Adipocyte (in vitro differentiated cells): ENCODE data around the gene GABRG2.
A peak's percentile ranks its signal among the peaks of the same experiment; 100 is the strongest.
"Not testable (repeated sequence)": the region's sequence is repeated elsewhere in the genome, so short reads cannot be mapped to it uniquely, and the experiment has no call there.

Experiments used
- DNase-seq: peaks from one replicate; pipeline ENCODE4 v3.0.0-alpha.2; 2015; ENCODE audit warnings: low read depth
- H3K27me3 ChIP-seq: replicated peaks from 2 replicates; pipeline ENCODE4 v1.7.0; 2013; ENCODE audit warnings: mild to moderate bottlenecking, low read length, moderate library complexity; ENCODE audit not compliant: control insufficient read depth, insufficient read depth
- H3K36me3 ChIP-seq: 2 replicates; pipeline ENCODE4 v1.7.0; 2013; ENCODE audit warnings: low read length, mild to moderate bottlenecking, moderate library complexity; ENCODE audit not compliant: control insufficient read depth, insufficient read depth, severe bottlenecking
- H3K4me1 ChIP-seq: 2 replicates; pipeline ENCODE4 v1.7.0; 2013; ENCODE audit warnings: mild to moderate bottlenecking, low read length, moderate library complexity; ENCODE audit not compliant: control insufficient read depth, insufficient read depth
- H3K4me3 ChIP-seq: 2 replicates; pipeline ENCODE4 v1.7.0; 2013; ENCODE audit warnings: mild to moderate bottlenecking, low read length, moderate library complexity
- H3K9ac ChIP-seq: 2 replicates; pipeline ENCODE4 v1.7.0; 2013; ENCODE audit warnings: mild to moderate bottlenecking, low read length, moderate library complexity
- H3K9me3 ChIP-seq: 2 replicates; pipeline ENCODE4 v1.7.0; 2013; ENCODE audit warnings: mild to moderate bottlenecking, low read length, moderate library complexity; ENCODE audit not compliant: control insufficient read depth

The GABRG2 gene

GRCh38 chr5:162067655-162068411 lies at the start of gene GABRG2:
GABRG2 (plus strand) TSS chr5:162067773; CDS start chr5:162068000, 227 bp downstream.
- Histone ChIP-seq H3K27me3 (no peaks in the 10 kb centered on the region), H3K9ac (no peak within 1 kb of the TSS), H3K4me3 (no peak within 1 kb of the TSS), H3K9me3 (no peaks in the 10 kb centered on the region), H3K4me1 (no peaks in the 10 kb centered on the region), H3K36me3 (no peaks in the 10 kb centered on the region)
- DNase-seq: no peak

- H3K4me3 ChIP-seq: no peak overlapping the region
- H3K27me3 ChIP-seq: no peaks in the 10 kb centered on the region
- no peaks in the 10 kb centered on the region for H3K4me1 ChIP-seq
- no peaks in the 10 kb centered on the region for H3K36me3 ChIP-seq
- H3K9ac ChIP-seq: no peak overlapping the region
- H3K9me3 ChIP-seq: peaks cover 9% of the 10 kb centered on the region
- no peak for DNase-seq
These were observed 42.3 kb upstream of the GABRG2 start for GRCh38 chr5:162025312-162025711.

- Histone ChIP-seq H3K9me3 (peaks cover 9% of the 10 kb centered on the region), H3K27me3 (no peaks in the 10 kb centered on the region), H3K4me1 (no peaks in the 10 kb centered on the region), H3K9ac (no peak overlapping the region), H3K4me3 (no peak overlapping the region), H3K36me3 (no peaks in the 10 kb centered on the region)
- DNase-seq: no peak
These were observed 40.8 kb upstream of the GABRG2 start for GRCh38 chr5:162026803-162027202.

GRCh38 chr5:162037431-162037830 lies 30.1 kb upstream of the GABRG2 start:
- no peaks in the 10 kb centered on the region for H3K4me1 ChIP-seq
- H3K9ac ChIP-seq: no peak overlapping the region
- H3K27me3 ChIP-seq: no peaks in the 10 kb centered on the region
- H3K4me3 ChIP-seq: no peak overlapping the region
- DNase-seq: no peak
- H3K9me3 ChIP-seq: no peaks in the 10 kb centered on the region
- no peaks in the 10 kb centered on the region for H3K36me3 ChIP-seq

- Histone ChIP-seq H3K4me3 (no peak overlapping the region), H3K9ac (no peak overlapping the region), H3K9me3 (no peaks in the 10 kb centered on the region), H3K36me3 (no peaks in the 10 kb centered on the region), H3K27me3 (no peaks in the 10 kb centered on the region), H3K4me1 (no peaks in the 10 kb centered on the region)
- no peak for DNase-seq
These were observed 20.3 kb upstream of the GABRG2 start for GRCh38 chr5:162047279-162047678.

GRCh38 chr5:162052676-162053075 lies 14.9 kb upstream of the GABRG2 start:
- Histone ChIP-seq H3K9ac (no peak overlapping the region), H3K27me3 (no peaks in the 10 kb centered on the region), H3K36me3 (no peaks in the 10 kb centered on the region)

GRCh38 chr5:162055095-162055494 lies 12.5 kb upstream of the GABRG2 start:
- not testable (repeated sequence) for H3K4me3 ChIP-seq, H3K9me3 ChIP-seq, H3K27me3 ChIP-seq, DNase-seq, H3K36me3 ChIP-seq, H3K4me1 ChIP-seq, H3K9ac ChIP-seq

More at GRCh38 chr5:162052676-162053075, 14.9 kb upstream of the GABRG2 start:
- H3K4me1 ChIP-seq: no peaks in the 10 kb centered on the region
- H3K9me3 ChIP-seq: no peaks in the 10 kb centered on the region
- no peak for DNase-seq
- H3K4me3 ChIP-seq: no peak overlapping the region

GRCh38 chr5:162067162-162067561 lies 411 bp upstream of the GABRG2 start:
- Histone ChIP-seq H3K4me3 (no peak overlapping the region), H3K9me3 (no peaks in the 10 kb centered on the region), H3K9ac (no peak overlapping the region), H3K4me1 (no peaks in the 10 kb centered on the region), H3K36me3 (no peaks in the 10 kb centered on the region), H3K27me3 (no peaks in the 10 kb centered on the region)
- no peak for DNase-seq

- Histone ChIP-seq H3K4me3 (no peak overlapping the region), H3K9me3 (no peaks in the 10 kb centered on the region), H3K27me3 (no peaks in the 10 kb centered on the region), H3K36me3 (no peaks in the 10 kb centered on the region), H3K9ac (no peak overlapping the region), H3K4me1 (no peaks in the 10 kb centered on the region)
- peak; percentile 4 for DNase-seq
These were observed 839 bp downstream of the GABRG2 start for GRCh38 chr5:162068412-162068811.

- no peaks in the 10 kb centered on the region for H3K4me1 ChIP-seq
- H3K9ac ChIP-seq: no peak overlapping the region
- H3K9me3 ChIP-seq: no peaks in the 10 kb centered on the region
- H3K27me3 ChIP-seq: no peaks in the 10 kb centered on the region
- DNase-seq: no peak
- H3K36me3 ChIP-seq: no peaks in the 10 kb centered on the region
- H3K4me3 ChIP-seq: no peak overlapping the region
These were observed 1.4 kb downstream of the GABRG2 start for GRCh38 chr5:162068936-162069335.

- Histone ChIP-seq H3K4me1 (no peaks in the 10 kb centered on the region), H3K36me3 (no peaks in the 10 kb centered on the region), H3K27me3 (no peaks in the 10 kb centered on the region), H3K4me3 (no peak overlapping the region), H3K9ac (no peak overlapping the region), H3K9me3 (no peaks in the 10 kb centered on the region)
- no peak for DNase-seq
These were observed 11.2 kb downstream of the GABRG2 start for GRCh38 chr5:162078805-162079204.

- DNase-seq: no peak
- Histone ChIP-seq H3K9ac (no peak overlapping the region), H3K27me3 (no peaks in the 10 kb centered on the region), H3K9me3 (no peaks in the 10 kb centered on the region), H3K36me3 (no peaks in the 10 kb centered on the region), H3K4me3 (no peak overlapping the region), H3K4me1 (no peaks in the 10 kb centered on the region)
These were observed 23.8 kb downstream of the GABRG2 start for GRCh38 chr5:162091336-162091735.
